HG02970 (cell line): ENCODE measurements around the gene LRSAM1.

Experiments used
- ATAC-seq: cut with Tn5 transposase; IDR thresholded peaks from one replicate; pipeline ENCODE4 v1.9.1; 2021; ENCODE audit warnings: mild to moderate bottlenecking, moderate library complexity, moderate number of reproducible peaks; ENCODE audit not compliant: unreplicated experiment, low FRiP score

The LRSAM1 gene

DNA sequence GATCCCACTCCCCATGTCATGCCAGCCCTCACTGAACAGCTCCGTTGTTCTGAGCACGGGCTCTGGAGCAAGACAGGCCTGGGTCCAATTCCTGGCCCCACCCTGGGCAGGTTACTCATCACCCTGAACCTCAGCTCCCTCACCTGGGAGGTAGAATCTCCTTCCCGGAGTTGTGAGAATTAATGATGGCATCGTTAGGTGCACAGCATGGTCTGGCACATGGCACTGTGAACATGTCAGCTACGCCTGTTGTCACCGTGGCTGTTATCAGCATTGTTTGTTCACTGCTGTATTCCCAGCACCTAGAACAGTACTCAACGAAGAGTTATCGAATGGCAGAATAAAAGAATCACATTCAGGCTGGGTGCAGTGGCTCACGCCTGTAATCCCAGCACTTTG, 43.0 kb downstream of the LRSAM1 start:
- ATAC-seq, result no peak

DNA sequence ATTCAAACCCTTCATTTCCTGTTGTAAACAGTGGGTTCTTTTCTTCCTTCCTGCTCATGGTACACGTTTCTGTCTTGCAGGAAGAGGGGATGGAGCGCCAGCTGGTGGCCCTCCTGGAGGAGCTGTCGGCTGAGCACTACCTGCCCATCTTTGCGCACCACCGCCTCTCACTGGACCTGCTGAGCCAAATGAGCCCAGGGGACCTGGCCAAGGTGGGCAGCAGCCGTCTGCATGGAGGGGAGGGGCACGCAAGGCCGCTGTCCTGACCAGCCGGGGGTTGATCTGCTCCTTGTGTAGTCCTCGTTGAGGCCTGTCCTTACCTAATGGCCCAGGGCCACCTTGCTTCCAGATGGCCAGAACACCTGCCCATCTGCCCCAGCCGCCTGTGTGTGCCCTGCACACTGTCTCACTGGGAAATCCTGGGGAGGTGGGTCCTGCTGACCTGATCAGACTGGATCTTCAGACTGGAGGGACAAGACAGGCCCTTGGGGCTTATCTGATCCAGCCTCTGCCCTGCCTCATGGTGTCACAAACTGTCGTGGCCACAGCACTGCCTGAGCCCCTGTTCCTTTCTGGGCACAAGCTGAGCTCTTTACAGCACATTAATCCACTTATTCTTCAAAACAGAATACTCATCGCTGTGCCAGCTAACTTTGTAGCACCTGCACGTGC, 44.7 kb downstream of the LRSAM1 start:
- no peak for ATAC-seq

DNA sequence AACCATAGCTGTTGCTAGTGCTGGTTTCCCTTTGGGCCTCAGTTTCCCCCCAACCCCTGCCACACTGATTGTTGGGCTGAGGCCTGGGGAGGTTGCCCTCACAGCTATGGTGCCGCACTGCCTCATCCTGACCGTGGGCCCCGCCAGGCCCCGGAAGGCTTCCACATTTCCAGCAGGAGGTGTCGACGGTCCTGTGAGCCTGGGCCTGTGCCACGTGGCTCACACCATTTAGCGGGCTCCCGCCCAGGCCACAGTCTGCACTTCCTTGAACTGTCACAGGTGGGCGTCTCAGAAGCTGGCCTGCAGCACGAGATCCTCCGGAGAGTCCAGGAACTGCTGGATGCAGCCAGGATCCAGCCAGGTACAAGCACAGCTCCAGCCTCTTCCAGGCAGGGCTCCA, 45.7 kb downstream of the LRSAM1 start:
- no peak for ATAC-seq

DNA sequence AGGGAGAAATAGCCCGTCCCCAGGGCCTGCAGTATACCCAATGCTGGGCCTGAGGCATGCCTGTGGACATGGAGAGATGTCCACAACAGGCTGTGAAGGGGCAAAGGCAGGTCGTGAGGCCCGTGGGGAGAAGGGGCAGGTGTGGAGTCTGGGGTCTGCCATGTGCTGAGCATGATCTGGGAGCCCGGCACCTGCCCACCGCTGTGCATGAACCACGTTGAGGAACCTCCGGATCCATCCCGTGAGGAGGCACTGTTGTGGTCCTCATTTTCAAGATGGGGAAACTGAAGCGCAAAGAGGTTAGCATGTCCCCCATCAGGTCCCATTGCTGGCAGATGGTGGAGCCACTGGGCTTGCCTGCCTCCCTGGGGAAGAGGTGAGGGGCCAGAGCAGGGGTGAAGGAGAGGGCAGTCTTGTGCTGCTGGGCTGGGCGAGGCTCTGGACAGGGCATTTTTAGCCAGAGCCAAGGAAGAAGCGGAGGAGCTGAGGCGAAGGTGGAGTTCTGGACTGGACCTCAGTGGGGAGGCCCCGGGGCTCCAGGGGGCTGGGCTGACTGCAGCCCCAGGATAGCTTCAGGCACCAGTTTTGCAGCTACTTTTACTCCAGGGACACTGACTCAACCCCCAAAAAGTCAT, 46.5 kb downstream of the LRSAM1 start:
- ATAC-seq, result no peak

DNA sequence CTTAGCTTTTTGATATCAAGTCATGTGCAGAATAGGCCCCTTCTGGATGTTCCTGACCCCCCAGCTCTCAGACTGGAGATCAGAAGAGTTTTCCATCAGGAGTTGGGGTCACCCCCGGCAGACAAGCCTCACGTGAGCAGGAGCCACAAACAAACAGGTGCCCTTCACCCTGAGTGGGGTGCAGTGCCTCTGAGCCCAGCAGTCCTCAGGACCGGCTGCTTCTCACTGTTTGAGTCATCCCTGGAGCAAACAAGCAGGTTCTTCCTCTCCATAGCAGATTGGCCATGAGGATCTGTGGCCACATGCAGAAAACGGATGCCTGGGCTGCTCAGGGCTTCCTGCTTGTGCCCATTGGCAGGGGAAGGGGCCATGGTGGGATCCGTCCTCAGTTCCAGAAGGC, 47.0 kb downstream of the LRSAM1 start:
- ATAC-seq, result no peak

DNA sequence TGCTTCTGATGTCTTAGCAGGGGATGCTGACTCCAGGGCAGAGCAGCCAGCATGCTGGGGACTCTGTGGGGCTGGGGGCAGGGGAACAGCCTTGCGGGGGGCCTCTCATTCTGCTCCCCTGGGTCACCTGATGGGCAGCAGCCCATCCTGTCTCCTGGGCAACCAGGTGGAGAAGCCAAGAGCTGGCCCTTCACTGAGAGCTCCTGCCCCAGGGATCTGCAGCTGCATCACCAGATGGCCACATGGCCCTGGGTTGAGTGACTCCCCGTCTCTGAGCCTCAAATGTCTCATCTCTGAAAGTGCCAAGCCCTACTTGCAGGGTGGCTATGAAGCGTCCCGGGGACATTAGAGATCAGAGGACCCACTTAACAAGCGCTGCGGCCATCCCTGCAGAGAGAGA, 49.1 kb downstream of the LRSAM1 start:
- no peak for ATAC-seq

DNA sequence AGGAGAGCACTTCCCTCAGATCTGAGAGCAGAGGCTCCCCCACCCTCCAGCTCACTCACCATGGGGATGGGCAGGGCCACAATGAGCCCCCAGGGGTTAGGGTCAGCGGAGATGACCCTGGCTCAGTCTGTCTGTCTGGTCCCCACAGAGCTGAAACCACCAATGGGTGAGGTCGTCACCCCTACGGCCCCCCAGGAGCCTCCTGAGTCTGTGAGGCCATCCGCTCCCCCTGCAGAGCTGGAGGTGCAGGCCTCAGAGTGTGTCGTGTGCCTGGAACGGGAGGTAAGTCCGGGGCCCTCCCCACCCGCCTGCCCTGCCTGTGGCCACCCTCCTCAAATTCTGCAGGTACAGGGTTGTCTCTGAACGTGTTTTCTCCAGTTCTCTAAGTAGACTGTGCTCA, 49.6 kb downstream of the LRSAM1 start:
- ATAC-seq, result no peak

DNA sequence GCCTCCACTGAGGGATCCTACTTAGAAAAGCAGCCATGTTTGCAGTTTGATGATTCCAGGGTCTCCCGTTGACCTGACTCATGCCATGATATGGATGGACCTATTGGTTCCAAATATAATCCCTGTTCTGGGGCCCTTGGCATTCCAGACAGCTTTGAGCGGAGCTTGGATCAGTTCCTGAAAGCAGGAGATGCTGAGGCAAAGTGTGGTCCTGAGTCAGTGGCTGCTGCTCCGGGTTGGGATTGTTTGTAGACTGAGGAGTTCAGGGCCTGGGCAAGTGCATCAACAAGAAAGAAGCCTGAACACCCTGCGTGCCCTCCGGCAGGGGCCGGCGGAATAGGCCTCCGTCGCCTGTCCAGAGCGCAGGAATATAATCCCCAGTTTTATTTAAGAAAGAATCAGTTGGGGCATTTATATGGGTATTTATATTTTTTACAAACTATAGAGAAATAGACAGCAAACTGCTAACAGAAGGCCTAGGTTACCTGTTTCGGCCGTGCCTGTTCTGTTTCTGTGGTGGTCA, 50.6 kb downstream of the LRSAM1 start:
- ATAC-seq, result no peak

DNA sequence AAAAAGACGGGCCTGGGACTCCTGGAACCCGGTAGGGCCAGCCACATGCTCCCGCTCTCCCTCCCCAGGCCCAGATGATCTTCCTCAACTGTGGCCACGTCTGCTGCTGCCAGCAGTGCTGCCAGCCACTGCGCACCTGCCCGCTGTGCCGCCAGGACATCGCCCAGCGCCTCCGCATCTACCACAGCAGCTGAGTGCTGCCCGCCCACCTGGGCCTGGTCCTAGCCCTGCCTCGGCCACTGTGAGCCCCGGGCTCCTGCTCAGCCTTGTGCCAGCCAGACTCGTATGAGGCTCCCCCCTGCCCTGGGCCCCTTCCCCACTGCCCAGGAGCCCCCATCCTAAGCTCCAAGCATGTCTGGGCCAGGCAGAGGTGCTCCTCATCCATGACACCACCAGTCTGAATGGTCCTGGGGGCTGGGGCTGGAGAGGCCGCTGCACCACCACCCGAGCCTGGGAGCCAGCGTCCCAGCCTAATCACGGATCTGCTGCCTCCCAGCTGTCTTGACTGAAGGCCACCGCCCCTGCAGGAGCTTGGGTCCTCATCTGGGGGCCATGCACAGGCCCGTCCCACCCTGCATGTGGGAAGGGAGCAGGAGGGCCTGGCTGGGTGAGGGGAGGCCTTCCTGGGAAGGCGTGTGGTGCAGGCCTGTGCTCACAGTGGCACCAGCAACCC, 51.5 kb downstream of the LRSAM1 start:
- no peak for ATAC-seq

DNA sequence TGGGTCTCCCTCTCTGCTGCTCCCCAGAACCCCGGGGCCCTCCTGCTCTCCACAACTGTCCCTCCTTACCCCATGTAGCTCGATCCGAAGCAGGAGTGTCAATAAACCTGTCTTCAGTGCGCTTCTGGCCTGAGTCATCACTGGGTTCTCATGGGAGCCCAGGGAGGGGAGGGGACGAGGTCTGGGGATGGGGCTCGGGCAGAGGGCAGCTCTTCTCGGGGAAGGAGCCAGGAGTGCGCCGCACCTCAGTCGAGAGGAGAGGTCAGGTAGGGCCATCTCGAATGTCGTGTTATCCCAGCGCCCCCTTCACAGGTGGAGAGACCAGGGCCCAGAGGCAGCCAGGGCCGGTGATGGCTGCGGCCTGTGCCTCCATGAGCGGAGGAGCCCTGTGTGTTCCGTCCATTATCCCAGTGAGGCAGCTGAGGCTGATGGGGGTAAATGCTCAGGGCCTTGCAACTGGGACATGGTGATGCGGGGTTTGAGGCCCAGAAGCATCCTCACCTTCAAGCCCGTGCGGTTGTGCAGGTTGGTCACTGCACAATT, 52.1 kb downstream of the LRSAM1 start:
- ATAC-seq, result no peak

DNA sequence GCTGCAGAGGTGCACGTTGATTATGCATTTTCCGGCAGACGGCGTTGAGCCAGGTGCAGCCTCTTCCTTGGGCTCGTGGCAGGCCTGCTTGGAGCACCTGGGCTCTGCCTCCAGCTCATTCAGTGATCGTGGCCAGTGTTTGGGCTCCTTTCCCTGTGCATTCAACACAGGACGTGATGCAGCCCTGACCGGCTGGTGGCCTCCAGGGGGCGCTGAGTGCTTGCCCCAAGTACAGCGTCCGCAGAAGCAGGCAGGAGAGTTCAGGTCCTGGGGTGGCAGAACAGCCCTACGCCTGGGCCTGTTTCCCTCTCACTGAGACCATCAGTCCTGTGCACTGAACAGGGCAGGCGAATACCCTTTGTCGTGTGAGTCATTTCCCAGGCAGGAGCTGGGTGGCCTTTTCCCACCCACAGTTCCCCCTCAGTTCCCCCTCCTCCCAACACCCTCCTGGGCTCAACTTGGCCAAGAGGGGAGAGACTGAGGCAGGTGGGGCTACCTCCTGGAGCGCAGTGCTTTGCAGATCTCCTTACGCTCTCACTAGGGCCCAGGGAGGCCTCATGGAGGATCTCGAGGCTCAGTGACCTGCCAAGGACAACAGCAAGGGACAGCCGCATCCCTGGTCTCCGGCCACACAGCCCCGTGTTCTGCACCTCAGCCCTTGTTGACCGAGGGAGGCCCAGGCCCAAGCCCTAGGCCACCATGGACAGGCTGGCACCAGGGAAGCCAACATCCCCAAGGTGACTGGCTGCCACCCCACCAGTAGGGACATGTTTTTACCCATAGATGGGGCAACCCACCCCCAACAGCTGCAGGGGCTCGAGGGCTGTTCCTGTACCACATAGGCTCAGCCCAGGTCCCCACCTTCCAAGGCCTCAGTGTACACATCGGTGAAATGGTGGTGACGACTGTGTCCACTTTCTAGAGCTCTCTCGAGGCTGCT, 52.9 kb downstream of the LRSAM1 start:
- no peak for ATAC-seq

DNA sequence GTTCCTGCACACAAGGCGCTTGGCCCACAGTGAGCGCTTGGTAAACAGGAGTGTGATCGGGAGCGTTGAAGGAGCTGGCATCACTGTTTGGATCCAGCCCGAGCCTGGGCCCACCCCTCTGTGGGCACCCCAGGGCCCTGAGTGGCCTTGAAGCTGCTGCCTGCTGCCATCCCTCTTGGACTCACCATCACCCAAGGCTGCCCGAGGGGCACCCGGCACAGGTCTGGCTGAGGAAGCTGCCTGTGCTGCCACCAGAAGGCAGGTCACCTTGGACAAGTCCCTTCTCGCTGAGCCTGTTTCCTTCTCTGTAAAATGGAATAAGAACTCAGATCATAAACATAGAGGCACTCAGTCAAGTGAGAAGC, 53.6 kb downstream of the LRSAM1 start:
- ATAC-seq, result no peak

DNA sequence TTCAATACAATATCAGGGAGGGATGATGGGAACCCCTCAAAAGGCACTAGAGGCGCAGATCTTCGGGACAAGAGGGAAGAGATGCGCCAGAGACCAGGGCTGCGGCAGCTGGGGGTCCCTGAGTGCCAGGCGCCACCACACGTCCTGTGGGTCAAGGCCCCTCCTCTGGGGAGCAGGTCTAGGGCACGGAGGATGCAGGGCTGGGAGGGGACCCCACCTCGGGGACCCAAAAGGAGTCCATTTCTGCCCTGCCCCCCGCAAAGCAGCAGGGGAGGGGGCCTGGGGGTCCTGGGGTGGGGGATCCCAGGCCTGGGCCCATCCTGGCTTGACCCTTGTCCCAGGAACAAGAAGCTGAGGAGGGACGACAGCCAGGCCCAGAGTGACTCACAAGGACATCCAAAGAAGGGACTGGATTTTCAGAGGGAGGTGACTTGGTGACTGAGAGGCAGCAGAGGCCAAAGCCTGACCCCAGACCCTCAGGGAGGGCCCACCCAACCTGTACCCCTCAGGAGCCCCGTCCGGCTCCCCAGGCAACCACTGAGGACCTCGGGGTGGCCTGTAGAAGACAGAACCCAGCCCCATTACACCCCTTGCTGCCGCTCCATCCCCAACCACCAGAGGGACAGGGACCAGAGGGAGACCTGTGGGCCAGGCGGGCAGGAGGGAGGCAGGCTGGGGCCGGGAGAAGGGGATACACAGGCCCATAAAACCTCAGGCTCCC, 54.2 kb downstream of the LRSAM1 start:
- no peak for ATAC-seq

DNA sequence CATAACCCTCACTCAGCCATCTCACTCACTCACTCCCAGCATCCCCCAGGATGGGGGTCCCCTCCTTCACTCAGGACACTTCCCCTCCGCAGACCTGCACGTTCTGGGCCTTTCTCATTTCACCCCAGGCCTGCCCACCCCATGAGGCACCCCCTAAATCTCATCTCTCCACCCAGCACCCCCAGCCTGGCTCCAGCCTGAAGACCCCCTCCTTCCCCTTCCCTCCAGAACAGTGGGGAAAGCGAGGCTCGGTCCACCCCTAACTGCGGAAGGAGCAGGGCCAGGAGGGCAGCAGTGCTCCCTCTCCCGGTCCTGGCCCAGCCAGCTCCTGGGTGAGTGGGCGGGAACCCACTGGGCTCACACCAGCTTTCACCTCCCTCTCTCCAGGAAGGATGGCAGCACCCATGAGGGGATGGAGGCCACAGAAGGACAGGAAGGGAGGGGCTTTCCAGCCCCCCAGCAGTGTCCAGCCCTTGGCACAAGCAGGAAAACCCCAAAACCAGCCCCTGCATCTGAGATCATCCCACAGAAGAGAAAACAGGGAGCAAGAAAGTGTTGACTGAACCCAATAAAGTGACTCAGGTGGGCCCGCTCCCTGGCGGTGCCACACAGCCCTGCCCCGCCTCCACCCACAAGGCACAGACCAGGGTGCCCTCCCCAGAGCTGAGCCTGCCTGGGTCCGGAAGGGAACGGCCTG, 55.0 kb downstream of the LRSAM1 start:
- ATAC-seq, result no peak

DNA sequence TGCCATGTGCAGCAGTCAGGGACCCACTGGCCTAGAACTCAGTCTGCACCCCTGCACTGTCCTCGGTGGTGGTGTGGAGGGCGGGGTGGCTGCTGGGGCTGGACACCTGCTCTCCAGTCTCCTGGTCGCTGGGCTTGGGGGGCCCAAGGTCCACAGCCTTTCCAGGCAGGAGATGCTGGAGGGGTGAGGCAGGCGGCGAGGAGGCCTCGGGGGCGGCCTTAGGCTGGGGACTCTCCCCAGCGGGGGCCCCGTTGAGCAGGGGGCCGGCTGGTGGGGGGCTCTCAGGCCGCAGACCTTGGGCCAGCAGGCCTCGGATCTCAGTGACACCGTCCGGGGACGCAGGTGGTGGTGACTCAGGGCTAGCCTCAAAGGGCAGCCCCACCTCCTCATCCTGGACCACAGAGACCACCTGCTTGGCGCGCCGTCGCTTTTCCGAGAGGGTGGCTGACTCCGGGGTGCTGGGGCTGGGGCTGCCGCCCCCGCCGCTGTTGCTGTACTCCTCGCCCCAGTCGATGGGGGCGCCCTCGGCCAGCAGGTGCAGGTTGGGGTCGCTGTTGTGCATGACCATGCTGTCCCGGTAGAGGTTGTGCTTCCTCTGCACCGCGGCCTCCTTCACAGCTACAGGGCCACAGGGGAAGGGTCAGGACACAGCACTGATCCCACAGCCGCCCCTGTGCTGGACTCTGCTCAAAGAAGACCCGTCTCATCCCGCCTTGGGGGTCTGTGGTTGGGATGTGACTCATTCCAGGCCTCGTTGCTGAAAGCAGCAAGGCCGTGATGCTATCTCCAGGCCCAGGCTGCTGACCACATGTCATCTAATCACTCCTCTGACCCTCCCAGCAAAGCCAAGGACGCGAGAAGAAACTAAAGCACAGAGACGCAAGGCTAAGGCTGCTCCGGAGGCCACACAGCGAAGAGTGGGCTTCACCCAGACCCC, 55.8 kb downstream of the LRSAM1 start:
- ATAC-seq, result no peak

DNA sequence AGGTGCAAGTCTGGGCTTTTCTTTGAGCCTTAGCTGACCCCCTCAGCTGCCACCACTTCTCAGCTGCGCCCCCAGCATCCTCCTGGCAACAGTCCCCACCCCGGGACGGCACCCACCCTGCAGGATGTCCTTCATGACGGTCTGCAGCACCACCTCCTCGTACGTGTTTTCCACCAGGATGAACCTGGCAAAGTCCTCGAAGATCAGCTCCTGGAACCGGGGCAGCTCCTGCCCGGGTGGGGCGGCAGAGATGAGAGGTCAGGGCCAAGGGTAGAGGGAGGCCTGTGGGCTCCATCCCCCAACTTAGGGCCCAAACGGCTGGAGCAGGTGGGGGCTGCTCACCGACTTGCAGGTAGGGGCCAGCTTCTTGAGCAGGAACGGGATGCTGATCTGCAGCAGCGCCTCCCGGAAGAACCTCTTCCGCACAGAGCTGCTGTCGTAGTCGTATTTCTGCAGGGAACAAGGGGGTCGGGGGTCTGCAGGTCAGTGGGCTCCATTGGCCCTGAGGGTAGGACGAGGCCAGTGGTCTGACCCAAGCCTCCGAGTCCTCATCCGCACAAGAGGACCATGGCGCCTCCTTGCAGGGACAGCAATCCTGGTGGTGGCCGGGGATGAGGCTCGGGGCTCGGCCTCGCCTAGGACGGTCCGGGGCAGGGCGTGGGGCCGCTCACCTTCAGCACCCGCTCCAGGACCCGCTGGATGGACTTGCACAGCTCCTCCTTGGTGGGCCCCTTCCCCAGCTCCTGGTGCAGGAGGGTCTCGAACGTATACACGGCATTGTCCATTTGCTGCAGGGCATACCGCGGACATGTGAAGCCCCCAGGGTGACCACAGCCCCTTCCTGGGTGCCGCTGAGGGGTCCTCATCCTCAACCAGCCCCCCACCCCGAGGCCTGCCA, 56.7 kb downstream of the LRSAM1 start:
- no peak for ATAC-seq

DNA sequence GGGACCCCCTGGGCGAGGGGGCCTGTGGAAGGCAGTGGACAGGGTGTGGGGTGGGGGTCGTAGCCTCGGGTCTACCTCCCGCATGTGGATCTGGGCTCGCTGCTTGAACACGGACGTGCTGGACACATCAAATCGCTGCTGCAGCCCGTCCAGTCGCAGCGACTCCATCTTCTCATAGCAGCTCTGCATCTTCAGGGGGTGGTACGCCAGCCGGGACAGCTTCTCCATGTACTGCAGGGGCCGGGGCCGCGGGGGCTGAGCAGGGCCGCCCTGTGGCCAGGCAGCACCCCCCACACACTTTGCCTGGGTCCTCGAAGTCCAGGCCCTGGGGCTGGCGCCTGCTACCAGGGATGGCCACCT, 57.6 kb downstream of the LRSAM1 start:
- no peak for ATAC-seq
